ENCODE measurements around the gene HOXD13.

HOXD13 gene

GRCh38 chr2:176120364-176121189, 28.1 kb downstream of the HOXD13 start:
- no peaks in the 10 kb centered on the region for H4K20me1 ChIP-seq (ENCODE audit: insufficient read depth)
- H3K27me3 ChIP-seq (ENCODE audit: insufficient read depth, low read depth) = no peaks in the 10 kb centered on the region
- no peak overlapping the region for H3K4me2 ChIP-seq
- no peak overlapping the region for H2AFZ ChIP-seq (ENCODE audit: low read depth)
- H3K4me1 ChIP-seq (ENCODE audit: low read depth, poor library complexity, severe bottlenecking) = no peaks in the 10 kb centered on the region
- TF ChIP-seq CTCF (conservative IDR thresholded peaks at IDR 0.05; ENCODE audit: low read depth, low read length) = no peak
- no peak overlapping the region for H3K9ac ChIP-seq
- no peaks in the 10 kb centered on the region for H3K79me2 ChIP-seq (ENCODE audit: insufficient read depth, low read depth)
- no peak overlapping the region for H3K4me3 ChIP-seq (IDR thresholded peaks at IDR 0.05; ENCODE audit: insufficient read depth, low read depth, low read length)
- no peak overlapping the region for H3K27ac ChIP-seq
- no peaks in the 10 kb centered on the region for H3K36me3 ChIP-seq (ENCODE audit: insufficient read depth)

- Histone ChIP-seq H3K4me1 (ENCODE audit: low read depth, poor library complexity, severe bottlenecking) (no peaks in the 10 kb centered on the region), H3K9ac (no peak overlapping the region), H2AFZ (ENCODE audit: low read depth) (no peak overlapping the region), H3K27me3 (ENCODE audit: insufficient read depth, low read depth) (no peaks in the 10 kb centered on the region), H3K4me2 (no peak overlapping the region), H3K27ac (no peak overlapping the region), H4K20me1 (ENCODE audit: insufficient read depth) (no peaks in the 10 kb centered on the region), H3K79me2 (ENCODE audit: insufficient read depth, low read depth) (no peaks in the 10 kb centered on the region), H3K36me3 (ENCODE audit: insufficient read depth) (no peaks in the 10 kb centered on the region), H3K4me3 (IDR thresholded peaks at IDR 0.05; ENCODE audit: insufficient read depth, low read depth, low read length) (no peak overlapping the region)
- no peak for TF ChIP-seq CTCF (conservative IDR thresholded peaks at IDR 0.05; ENCODE audit: low read depth, low read length)
Measured at GRCh38 chr2:176121190-176122051, 28.9 kb downstream of the HOXD13 start.

- no peaks in the 10 kb centered on the region for H3K79me2 ChIP-seq (ENCODE audit: insufficient read depth, low read depth)
- H3K36me3 ChIP-seq (ENCODE audit: insufficient read depth) = no peaks in the 10 kb centered on the region
- H2AFZ ChIP-seq (ENCODE audit: low read depth) = no peak overlapping the region
- H4K20me1 ChIP-seq (ENCODE audit: insufficient read depth) = no peaks in the 10 kb centered on the region
- H3K9ac ChIP-seq = no peak overlapping the region
- no peaks in the 10 kb centered on the region for H3K27me3 ChIP-seq (ENCODE audit: insufficient read depth, low read depth)
- no peak overlapping the region for H3K4me3 ChIP-seq (IDR thresholded peaks at IDR 0.05; ENCODE audit: insufficient read depth, low read depth, low read length)
- no peak overlapping the region for H3K27ac ChIP-seq
- no peak overlapping the region for H3K4me2 ChIP-seq
- no peaks in the 10 kb centered on the region for H3K4me1 ChIP-seq (ENCODE audit: low read depth, poor library complexity, severe bottlenecking)
- TF ChIP-seq CTCF (conservative IDR thresholded peaks at IDR 0.05; ENCODE audit: low read depth, low read length) = no peak
Measured at GRCh38 chr2:176122052-176122682, 29.6 kb downstream of the HOXD13 start.

GRCh38 chr2:176122683-176123410, 30.3 kb downstream of the HOXD13 start, which contains the start of gene HOXD9:
Gene HOXD9, plus strand, starts transcription at chr2:176122719. Its CDS starts 50 bp downstream, at chr2:176122769.
- Histone ChIP-seq H3K4me3 (IDR thresholded peaks at IDR 0.05; ENCODE audit: insufficient read depth, low read depth, low read length) (no peak within 1 kb of the TSS), H2AFZ (ENCODE audit: low read depth) (no peak within 1 kb of the TSS), H3K27ac (no peak within 1 kb of the TSS), H3K36me3 (ENCODE audit: insufficient read depth) (no peaks in the 10 kb centered on the region), H4K20me1 (ENCODE audit: insufficient read depth) (no peaks in the 10 kb centered on the region), H3K9ac (no peak within 1 kb of the TSS), H3K27me3 (ENCODE audit: insufficient read depth, low read depth) (no peaks in the 10 kb centered on the region), H3K79me2 (ENCODE audit: insufficient read depth, low read depth) (no peaks in the 10 kb centered on the region), H3K4me1 (ENCODE audit: low read depth, poor library complexity, severe bottlenecking) (no peaks in the 10 kb centered on the region), H3K4me2 (no peak within 1 kb of the TSS)
- TF ChIP-seq CTCF (conservative IDR thresholded peaks at IDR 0.05; ENCODE audit: low read depth, low read length) = no peak
